DND-41 (cell line): Measurements from ENCODE around the gene ZFPM1.

Experiments used
- ATAC-seq: fragments of 200-7000 bp; cut with Tn5 transposase; 3 replicates; pipeline ENCODE4 v1.9.1; 2021; ENCODE audit warnings: low read depth; ENCODE audit not compliant: insufficient read depth
- DNase-seq: peaks from one replicate; pipeline ENCODE4 v3.0.0-alpha.2; 2020
- H2AFZ ChIP-seq: 2 replicates; pipeline ENCODE4 v1.6.0; 2012; ENCODE audit warnings: low read depth, low read length
- H3K27ac ChIP-seq: 2 replicates; pipeline ENCODE4 v1.5.1; 2012; ENCODE audit warnings: low read length, inconsistent platforms
- H3K27me3 ChIP-seq: fragments of 200-600 bp; sonication (generic); 2 replicates; pipeline ENCODE4 v1.6.0; 2012; ENCODE audit warnings: low read length, mild to moderate bottlenecking, inconsistent platforms; ENCODE audit not compliant: insufficient read depth, poor library complexity
- H3K36me3 ChIP-seq: 2 replicates; pipeline ENCODE4 v1.5.1; 2012; ENCODE audit warnings: low read length, inconsistent platforms; ENCODE audit not compliant: insufficient read depth
- H3K4me1 ChIP-seq: 2 replicates; pipeline ENCODE4 v1.5.1; 2012; ENCODE audit warnings: mild to moderate bottlenecking, low read length; ENCODE audit not compliant: insufficient read depth
- H3K4me2 ChIP-seq: 2 replicates; pipeline ENCODE4 v1.6.0; 2012; ENCODE audit warnings: mild to moderate bottlenecking, moderate library complexity, low read length, inconsistent platforms; ENCODE audit not compliant: insufficient read depth
- H3K4me3 ChIP-seq, 2 experiments: fragments of 200-600 bp in 1 of 2; shearing (Covaris generic) in 1 of 2; 2 replicates each; pipeline ENCODE4 v1.5.1; 2012 to 2016; ENCODE audit warnings: inconsistent platforms in 2 of 2, low read length in 2 of 2, mild to moderate bottlenecking in 2 of 2, low read depth in 1 of 2, moderate library complexity in 1 of 2
- H3K79me2 ChIP-seq: 2 replicates; pipeline ENCODE4 v1.6.0; 2012; ENCODE audit warnings: low read length, inconsistent platforms; ENCODE audit not compliant: insufficient read depth
- H3K9ac ChIP-seq: 2 replicates; pipeline ENCODE4 v1.6.0; 2012; ENCODE audit warnings: low read depth, mild to moderate bottlenecking, inconsistent platforms, low read length, moderate library complexity
- H3K9me3 ChIP-seq: 2 replicates; pipeline ENCODE4 v1.5.1; 2012; ENCODE audit warnings: low read length, moderate library complexity, mild to moderate bottlenecking, inconsistent platforms; ENCODE audit not compliant: insufficient read depth, severe bottlenecking
- H4K20me1 ChIP-seq: 2 replicates; pipeline ENCODE4 v1.6.0; 2012; ENCODE audit warnings: low read length; ENCODE audit not compliant: insufficient read depth
- CTCF ChIP-seq: IDR thresholded peaks from 2 replicates; pipeline ENCODE4 v1.5.1; 2012; ENCODE audit warnings: borderline replicate concordance, low read length, moderate library complexity, mild to moderate bottlenecking; ENCODE audit not compliant: poor library complexity, severe bottlenecking; ENCODE audit errors: extremely low read depth
- EZH2 ChIP-seq: IDR thresholded peaks from 3 replicates; pipeline ENCODE4 v1.6.1; 2012; ENCODE audit warnings: borderline replicate concordance, low read depth, mild to moderate bottlenecking, moderate library complexity, low read length, inconsistent platforms; ENCODE audit not compliant: severe bottlenecking

The ZFPM1 gene

DNA sequence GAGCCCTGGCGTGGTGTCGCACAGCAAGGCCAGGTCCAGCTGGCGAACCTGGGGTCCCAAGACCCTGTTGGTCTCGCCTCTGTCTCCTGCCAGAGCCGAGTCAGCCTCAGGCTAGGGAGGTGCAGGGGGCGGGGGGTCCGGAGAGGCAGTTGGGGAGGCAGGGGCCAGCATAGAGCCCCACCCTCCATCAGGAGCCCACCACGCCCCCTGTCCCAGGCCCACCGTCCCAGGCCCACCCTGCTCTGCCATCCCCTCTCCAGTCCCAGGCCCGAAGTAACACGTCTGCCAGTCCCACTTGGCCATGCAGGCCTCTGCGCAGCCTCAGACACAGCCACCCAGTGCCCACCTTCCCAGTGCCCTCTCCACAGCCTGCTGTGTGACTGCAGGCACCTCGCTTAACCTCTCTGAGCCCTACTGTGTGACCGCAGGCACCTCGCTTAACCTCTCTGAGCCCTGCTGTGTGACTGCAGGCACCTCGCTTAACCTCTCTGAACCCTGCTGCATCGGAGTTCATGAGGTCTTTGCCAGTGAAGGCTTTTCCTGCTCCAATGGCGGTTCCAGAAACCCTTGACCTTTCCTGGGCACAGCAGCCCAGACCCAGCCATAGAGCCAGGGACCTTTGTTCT is 41.0 kb upstream of the ZFPM1 start:
- Histone ChIP-seq H3K36me3 (no peaks in the 10 kb centered on the region), H2AFZ (no peak overlapping the region), H3K79me2 (no peaks in the 10 kb centered on the region), H3K9ac (no peak overlapping the region), H3K4me2 (no peak overlapping the region), H3K9me3 (no peaks in the 10 kb centered on the region), H3K27me3 (no peaks in the 10 kb centered on the region), H3K4me3 (no peak overlapping the region), H3K27ac (no peak overlapping the region), H4K20me1 (no peaks in the 10 kb centered on the region), H3K4me1 (0 out of 2 replicates have a peak, but pooled peaks cover 3% of the 10 kb centered on the region)
- ATAC-seq (no peak), DNase-seq (no peak)
- TF ChIP-seq CTCF: no peak
- no peak for TF ChIP-seq EZH2

- Histone ChIP-seq H3K27ac (no peak overlapping the region), H3K9ac (no peak overlapping the region), H4K20me1 (no peaks in the 10 kb centered on the region), H3K4me3 (no peak overlapping the region), H3K4me2 (no peak overlapping the region), H2AFZ (no peak overlapping the region), H3K27me3 (no peaks in the 10 kb centered on the region), H3K9me3 (no peaks in the 10 kb centered on the region), H3K36me3 (no peaks in the 10 kb centered on the region), H3K4me1 (0 out of 2 replicates have a peak, but pooled peaks cover 2% of the 10 kb centered on the region), H3K79me2 (no peaks in the 10 kb centered on the region)
- no peak for DNase-seq
- no peak for ATAC-seq
- no peak for TF ChIP-seq EZH2
- TF ChIP-seq CTCF: no peak
Measured at GRCh38 chr16:88412766-88413165, 40.3 kb upstream of the ZFPM1 start.

- DNase-seq: no peak
- H3K27me3 ChIP-seq: no peaks in the 10 kb centered on the region
- no peaks in the 10 kb centered on the region for H4K20me1 ChIP-seq
- H3K79me2 ChIP-seq: no peaks in the 10 kb centered on the region
- H3K36me3 ChIP-seq: no peaks in the 10 kb centered on the region
- no peak overlapping the region for H3K4me2 ChIP-seq
- no peak overlapping the region for H3K9ac ChIP-seq
- no peak for TF ChIP-seq CTCF
- TF ChIP-seq EZH2: no peak
- no peak overlapping the region for H3K27ac ChIP-seq
- H3K9me3 ChIP-seq: no peaks in the 10 kb centered on the region
- no peak overlapping the region for H3K4me3 ChIP-seq
- ATAC-seq: no peak
- H3K4me1 ChIP-seq: no peaks in the 10 kb centered on the region
- H2AFZ ChIP-seq: no peak overlapping the region
Measured at GRCh38 chr16:88413231-88413630, 39.8 kb upstream of the ZFPM1 start.

- H3K9me3 ChIP-seq: no peaks in the 10 kb centered on the region
- H3K79me2 ChIP-seq: no peaks in the 10 kb centered on the region
- DNase-seq (no peak), ATAC-seq (no peak)
- no peaks in the 10 kb centered on the region for H3K4me1 ChIP-seq
- H3K36me3 ChIP-seq: no peaks in the 10 kb centered on the region
- H2AFZ ChIP-seq: no peak overlapping the region
- no peak for TF ChIP-seq EZH2
- no peak for TF ChIP-seq CTCF
- no peak overlapping the region for H3K4me3 ChIP-seq
- H3K4me2 ChIP-seq: no peak overlapping the region
- H4K20me1 ChIP-seq: no peaks in the 10 kb centered on the region
- H3K9ac ChIP-seq: no peak overlapping the region
- no peak overlapping the region for H3K27ac ChIP-seq
- no peaks in the 10 kb centered on the region for H3K27me3 ChIP-seq
Measured at GRCh38 chr16:88413631-88414030, 39.4 kb upstream of the ZFPM1 start.
